ENCODE results near the gene AHDC1. TPM values are rescaled to one million over a fixed set of nuclear protein-coding genes. Genes with fewer than 3 reads are reported as not detected.

Gene AHDC1
- total and polyA plus RNA-seq, 10 of the 15 experiments (the other 5 are each of a cell fraction or from before 2014, with no cell fraction given), result 0.21 to 13.0 (median 1.4) TPM

GRCh38 chr1:27489973-27490741 is 113.8 kb downstream of the AHDC1 start, which contains the start of gene WASF2 (continued):
- TF ChIP-seq, protein P1, sequence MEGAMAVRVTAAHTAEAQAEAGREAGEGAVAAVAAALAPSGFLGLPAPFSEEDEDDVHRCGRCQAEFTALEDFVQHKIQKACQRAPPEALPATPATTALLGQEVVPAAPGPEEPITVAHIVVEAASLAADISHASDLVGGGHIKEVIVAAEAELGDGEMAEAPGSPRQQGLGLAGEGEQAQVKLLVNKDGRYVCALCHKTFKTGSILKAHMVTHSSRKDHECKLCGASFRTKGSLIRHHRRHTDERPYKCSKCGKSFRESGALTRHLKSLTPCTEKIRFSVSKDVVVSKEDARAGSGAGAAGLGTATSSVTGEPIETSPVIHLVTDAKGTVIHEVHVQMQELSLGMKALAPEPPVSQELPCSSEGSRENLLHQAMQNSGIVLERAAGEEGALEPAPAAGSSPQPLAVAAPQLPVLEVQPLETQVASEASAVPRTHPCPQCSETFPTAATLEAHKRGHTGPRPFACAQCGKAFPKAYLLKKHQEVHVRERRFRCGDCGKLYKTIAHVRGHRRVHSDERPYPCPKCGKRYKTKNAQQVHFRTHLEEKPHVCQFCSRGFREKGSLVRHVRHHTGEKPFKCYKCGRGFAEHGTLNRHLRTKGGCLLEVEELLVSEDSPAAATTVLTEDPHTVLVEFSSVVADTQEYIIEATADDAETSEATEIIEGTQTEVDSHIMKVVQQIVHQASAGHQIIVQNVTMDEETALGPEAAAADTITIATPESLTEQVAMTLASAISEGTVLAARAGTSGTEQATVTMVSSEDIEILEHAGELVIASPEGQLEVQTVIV (IDR thresholded peaks at IDR 0.05; ENCODE audit: borderline replicate concordance, partially characterized antibody), result peak; percentile 96
- TF ChIP-seq KDM1A (IDR thresholded peaks at IDR 0.05; ENCODE audit: borderline replicate concordance), result no peak
- peak; percentile 22; the same call in 1 of the 2 replicates for TF ChIP-seq JUNB (IDR thresholded peaks at IDR 0.05)
- TF ChIP-seq RAD21 (IDR thresholded peaks at IDR 0.05; ENCODE audit: insufficient read depth, low read depth, low read length), result no peak
- peak in 1 of 2 experiments; percentile 41; a peak in 1 of 4 replicates for TF ChIP-seq IKZF2 (IDR thresholded peaks at IDR 0.05)
- peak; percentile 64; the same call in 1 of the 2 replicates for TF ChIP-seq ZNF687 (IDR thresholded peaks at IDR 0.05)
- TF ChIP-seq ZNF217 (IDR thresholded peaks at IDR 0.05), result no peak
- no peak for TF ChIP-seq BCL11A (IDR thresholded peaks at IDR 0.05; ENCODE audit: low read depth, low read length)
- TF ChIP-seq, protein P2, sequence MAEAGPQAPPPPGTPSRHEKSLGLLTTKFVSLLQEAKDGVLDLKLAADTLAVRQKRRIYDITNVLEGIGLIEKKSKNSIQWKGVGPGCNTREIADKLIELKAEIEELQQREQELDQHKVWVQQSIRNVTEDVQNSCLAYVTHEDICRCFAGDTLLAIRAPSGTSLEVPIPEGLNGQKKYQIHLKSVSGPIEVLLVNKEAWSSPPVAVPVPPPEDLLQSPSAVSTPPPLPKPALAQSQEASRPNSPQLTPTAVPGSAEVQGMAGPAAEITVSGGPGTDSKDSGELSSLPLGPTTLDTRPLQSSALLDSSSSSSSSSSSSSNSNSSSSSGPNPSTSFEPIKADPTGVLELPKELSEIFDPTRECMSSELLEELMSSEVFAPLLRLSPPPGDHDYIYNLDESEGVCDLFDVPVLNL (IDR thresholded peaks at IDR 0.05; ENCODE audit: low read depth, low read length), result 0 out of 2 replicates have a peak, but pooled peaks have one; percentile 20
- TF ChIP-seq JUND (IDR thresholded peaks at IDR 0.05; ENCODE audit: low read depth, low read length), result peak; percentile 97
- TF ChIP-seq NR2C1 (IDR thresholded peaks at IDR 0.05), result no peak
- peak; percentile 97 to 98 for TF ChIP-seq BHLHE40 (IDR thresholded peaks at IDR 0.05; ENCODE audit: borderline replicate concordance in 1 of 2, low read depth in 2 of 2, low read length in 1 of 2)
- TF ChIP-seq TCF3 (IDR thresholded peaks at IDR 0.05; ENCODE audit: borderline replicate concordance, insufficient read depth, low read depth, low read length), result no peak
- no peak for TF ChIP-seq HDGF (IDR thresholded peaks at IDR 0.05)
- TF ChIP-seq EZH2 (IDR thresholded peaks at IDR 0.05; ENCODE audit: borderline replicate concordance, control insufficient read depth, low read depth, low read length), result no peak
- peak; percentile 100 for TF ChIP-seq ATF7 (IDR thresholded peaks at IDR 0.05; ENCODE audit: low read depth)
- TF ChIP-seq PAX8 (IDR thresholded peaks at IDR 0.05), result no peak
- peak; percentile 97 for TF ChIP-seq RELB (IDR thresholded peaks at IDR 0.05; ENCODE audit: low read depth)
- no peak for TF ChIP-seq CBX5 (IDR thresholded peaks at IDR 0.05; ENCODE audit: low read depth)
- peak; percentile 80 for TF ChIP-seq CREB1 (IDR thresholded peaks at IDR 0.05; ENCODE audit: low read depth)
- TF ChIP-seq MYC (IDR thresholded peaks at IDR 0.05; ENCODE audit: insufficient read depth, insufficient read length, insufficient replicate concordance, low read length, severe bottlenecking), result no peak
